Measurements from ENCODE around the gene ROBO1.

DNA sequence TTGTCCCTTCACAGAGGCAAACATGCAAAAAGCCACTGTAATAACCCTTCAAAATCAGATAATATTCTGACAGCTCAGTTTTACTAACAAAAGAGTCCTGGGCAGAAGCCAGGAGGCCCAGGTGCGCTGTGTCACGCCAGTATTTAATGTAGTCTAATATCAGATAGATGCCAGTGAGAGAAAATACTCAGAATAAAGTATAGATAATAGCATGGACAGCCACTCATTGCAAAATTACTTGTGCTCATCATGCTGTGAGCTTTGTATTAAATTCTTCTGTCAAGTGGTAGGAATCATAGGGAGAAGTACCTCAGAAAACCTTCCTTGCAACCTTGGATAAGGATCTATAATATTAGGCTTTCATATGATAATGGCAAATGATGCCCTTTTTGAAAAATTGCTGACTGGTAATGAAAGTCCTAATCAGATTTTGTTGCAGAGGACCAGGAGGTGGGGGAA lies 1154.3 kb downstream of the ROBO1 start:
- TF ChIP-seq CTCF (IDR thresholded peaks at IDR 0.05) (no peak), POLR2A (IDR thresholded peaks at IDR 0.05) (no peak)
